Kidney tubule cell (primary cell): ENCODE results near the gene IQSEC3.
"Not testable (repeated sequence)": the region's sequence is repeated elsewhere in the genome, so short reads cannot be mapped to it uniquely, and the experiment has no call there.

Source experiments
- DNase-seq: peaks from one replicate; pipeline ENCODE4 v3.0.0-alpha.2; 2018; ENCODE audit warnings: low spot score

Gene IQSEC3

DNA sequence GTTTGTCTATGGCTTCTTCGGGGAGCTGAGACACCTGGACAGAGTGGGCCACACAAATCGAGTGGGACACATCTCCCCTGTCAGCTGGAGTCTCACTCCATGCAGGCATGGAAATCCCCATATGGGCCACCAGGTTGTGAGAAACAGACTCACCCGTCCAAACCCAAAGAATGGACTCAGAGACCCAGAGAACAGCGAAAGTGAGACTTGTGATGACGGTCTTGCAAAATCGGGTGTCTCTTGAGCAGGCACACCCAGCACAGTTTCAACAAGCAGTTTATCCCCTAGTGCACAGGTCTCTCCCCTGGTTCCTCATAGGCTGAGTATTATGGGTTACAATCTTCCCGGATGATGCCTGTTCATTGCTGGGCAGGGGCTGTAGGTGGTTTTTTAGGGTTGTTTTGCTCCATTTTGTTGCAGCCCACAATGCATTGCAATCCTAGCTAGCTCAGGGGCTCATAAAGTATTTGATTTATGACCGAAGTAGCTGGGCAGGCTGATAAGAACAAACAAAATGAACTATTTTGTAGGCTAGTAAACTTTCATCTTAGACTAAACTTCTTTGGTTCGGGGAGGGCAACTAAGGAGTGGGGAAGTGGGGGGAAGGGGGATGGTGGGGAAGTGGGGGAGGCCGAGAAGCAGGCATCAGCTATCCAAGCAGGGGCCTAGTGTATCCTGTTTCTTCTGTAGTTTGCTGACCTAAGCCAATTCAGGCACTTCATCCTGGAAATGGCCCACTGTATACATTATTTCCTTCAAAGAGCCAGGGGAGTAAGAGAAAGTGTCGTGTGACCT is 45.3 kb downstream of the IQSEC3 start:
- DNase-seq: no peak

- DNase-seq: peak; percentile 47
Observed at GRCh38 chr12:113347-113746, 46.8 kb downstream of the IQSEC3 start.

DNA sequence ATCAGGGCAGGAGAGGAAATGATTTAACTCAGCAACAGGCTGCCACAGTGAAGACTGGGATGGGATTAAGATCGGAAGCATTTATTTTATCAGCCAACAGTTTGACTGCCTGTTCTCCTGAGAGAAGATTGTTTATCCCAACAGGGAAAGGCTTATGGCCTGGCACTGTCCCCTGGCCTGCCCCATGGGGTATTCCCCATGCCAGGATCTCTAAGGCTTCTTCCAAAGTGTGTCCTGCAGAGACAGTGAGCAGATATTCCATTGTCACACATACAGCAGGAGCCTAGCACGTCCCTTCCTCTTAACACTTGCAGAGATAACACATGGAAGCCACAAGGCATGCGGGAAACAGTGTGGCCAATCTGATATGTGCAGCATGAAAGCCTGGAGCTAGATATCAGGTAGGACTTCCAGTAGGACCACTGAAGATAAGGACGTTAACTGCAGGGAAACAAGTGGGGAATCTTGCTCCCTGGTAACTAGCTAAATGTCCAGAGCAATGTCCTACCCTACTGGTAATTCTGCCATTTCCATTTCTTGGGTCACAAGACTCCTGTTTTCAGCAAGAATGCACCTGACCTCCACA is 48.2 kb downstream of the IQSEC3 start:
- DNase-seq: no peak

DNA sequence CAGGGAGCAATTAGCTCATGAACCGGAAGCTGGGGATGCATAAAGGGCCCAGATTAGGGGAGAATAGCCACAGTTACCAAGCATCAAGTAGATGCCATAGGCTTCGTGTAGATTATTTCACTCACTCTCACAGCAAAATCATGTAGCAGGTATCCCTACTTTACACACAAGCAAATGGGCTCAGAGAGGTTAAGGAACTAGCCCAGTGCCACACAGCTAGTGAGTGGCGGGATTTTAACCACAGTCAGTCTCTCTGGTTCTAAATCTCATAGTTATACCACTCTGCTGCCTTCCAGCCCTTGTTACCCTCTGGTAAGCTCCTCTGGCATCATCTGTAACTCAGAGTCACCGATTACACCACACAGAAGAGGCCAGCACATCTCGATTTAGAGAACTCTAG is 49.0 kb downstream of the IQSEC3 start:
- DNase-seq: no peak

DNA sequence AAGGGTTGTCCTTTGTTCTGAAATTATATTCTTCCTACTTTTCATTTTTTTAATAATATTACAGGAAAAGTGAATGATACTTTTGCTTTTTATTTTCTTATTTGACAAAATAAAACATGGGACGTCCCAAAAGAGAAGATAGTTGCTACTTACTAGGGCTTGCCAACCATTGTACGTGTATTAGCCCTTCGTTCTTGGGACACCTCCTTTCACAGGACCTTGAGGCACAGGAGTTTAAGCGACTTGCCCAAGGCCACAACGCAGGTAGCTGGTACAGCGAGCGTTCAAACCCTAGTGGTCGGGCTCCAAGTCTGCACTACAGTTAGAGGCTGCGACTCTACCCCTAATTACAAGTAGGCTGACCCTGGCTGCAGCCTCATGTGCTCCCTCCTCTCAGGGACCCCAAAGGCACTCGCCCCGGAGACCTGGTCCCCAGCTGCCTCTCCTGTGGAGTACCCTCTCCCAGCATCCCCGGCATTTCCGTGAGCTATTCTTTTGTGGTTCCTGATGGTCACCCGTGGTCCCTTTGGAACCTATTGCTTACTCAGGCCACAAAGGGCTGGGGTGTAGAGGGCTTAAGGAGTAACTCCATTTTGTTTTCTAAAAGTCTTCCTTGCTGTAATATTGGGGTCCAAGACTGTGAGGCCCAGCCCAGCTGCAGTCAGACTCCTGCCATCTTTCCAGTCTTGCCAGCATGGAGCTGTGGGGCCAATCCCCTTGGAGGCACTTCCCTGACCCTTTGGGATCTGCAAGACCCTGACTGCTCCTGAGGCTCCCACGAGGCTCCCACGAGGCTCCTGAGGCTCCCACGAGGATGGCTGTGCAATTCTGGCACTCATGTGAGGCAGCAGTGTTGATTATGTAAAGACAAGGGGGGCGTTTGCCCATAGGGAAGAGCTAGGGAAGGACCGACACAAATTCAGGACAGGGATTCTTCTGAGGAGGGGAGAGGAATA is 49.7 kb downstream of the IQSEC3 start:
- no peak for DNase-seq

GRCh38 chr12:117311-117710 is 50.7 kb downstream of the IQSEC3 start:
- no peak for DNase-seq

DNA sequence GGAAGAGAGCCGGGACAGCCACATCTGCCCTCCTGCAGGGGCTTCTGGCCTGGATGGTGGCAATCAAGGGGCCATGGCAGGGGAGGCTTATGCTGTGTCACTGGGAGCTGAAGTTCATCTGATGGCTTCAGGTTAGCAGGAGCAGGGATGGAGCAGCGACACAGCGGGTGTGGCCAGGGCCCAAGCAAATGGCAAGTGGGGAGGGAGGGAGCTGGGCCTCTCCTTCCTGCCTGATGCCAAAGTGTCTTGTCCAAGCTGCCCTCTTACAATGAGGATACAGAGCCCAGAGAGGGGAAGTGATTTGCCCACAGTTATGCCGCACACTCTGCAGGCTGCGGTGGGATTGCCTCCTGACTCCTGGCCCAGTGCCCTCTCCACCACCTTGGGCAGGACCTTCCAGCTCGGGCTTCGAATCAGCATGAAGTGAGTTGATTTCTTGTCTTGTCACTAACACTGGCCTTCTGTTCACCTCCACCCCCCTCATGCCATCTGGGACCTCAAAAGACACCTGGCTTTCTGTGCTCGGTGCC is 51.3 kb downstream of the IQSEC3 start:
- DNase-seq: no peak

DNA sequence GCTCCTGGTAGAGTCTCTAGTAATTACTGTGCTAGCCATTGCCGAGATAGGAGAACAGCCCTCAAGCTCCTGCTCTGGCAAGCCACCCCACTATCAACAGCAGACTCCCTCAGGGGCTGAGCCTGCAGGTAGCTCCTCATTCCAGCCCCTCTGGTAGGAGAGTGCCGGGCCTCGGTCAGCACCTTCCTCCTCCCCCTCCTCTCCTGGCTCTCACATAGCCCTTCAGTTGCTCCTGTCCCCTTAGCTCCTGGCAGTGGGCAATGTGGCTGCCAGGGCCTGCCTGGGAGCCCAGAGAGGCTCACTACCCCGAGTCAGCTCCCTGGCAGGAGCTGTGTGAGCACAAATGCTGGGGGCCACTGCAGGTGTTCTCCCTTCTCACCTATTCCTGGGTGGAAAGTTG is 52.0 kb downstream of the IQSEC3 start:
- DNase-seq: no peak

GRCh38 chr12:120951-121350 is 54.4 kb downstream of the IQSEC3 start:
- no peak for DNase-seq

- no peak for DNase-seq
Observed at GRCh38 chr12:121647-122046, 55.1 kb downstream of the IQSEC3 start.

DNA sequence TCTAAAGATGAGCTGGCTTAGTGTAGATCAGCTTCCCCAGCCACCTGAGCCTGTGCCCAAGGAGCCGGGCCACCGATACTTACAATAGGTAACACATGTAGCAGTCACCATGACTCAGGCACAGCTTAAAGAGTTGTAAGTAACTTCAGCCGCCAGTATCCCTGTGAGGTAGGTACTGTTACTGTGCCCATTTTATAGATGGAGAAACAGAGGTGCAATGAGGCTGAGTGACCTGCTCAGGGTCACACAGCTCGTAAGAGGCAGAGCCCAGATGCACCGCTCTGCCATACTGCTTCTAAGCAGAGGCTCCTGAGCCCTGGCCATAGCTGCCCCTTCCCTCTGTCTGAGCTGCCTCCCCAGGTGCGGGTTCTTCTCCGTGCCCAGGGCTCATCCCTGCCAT is 58.5 kb downstream of the IQSEC3 start:
- DNase-seq: no peak

GRCh38 chr12:125566-125965 is 59.0 kb downstream of the IQSEC3 start:
- no peak for DNase-seq

GRCh38 chr12:128079-128478 is 61.5 kb downstream of the IQSEC3 start:
- no peak for DNase-seq

- no peak for DNase-seq
Observed at GRCh38 chr12:129001-129400, 62.4 kb downstream of the IQSEC3 start.

DNA sequence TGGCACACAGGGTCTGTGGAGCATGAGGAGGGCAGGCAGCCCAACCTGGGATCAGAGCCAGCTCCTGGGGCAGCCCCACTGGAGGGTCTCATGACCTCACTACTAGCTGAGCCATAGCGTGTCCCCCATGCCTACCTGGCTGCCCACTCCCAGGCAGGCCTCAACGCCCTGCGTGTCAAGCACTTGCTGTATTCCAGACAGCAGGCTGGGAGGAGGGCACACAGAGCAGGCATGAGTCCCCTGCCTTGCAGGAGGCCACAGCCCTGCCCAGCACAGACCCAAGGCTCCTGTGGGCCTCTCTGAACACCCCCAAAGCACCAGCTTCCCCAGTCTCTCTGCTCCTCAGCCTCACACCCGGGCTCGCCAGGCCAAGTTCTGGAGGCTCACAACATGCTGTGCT is 64.0 kb downstream of the IQSEC3 start:
- no peak for DNase-seq

- DNase-seq: no peak
Observed at GRCh38 chr12:131008-131407, 64.4 kb downstream of the IQSEC3 start.

GRCh38 chr12:131732-132495 is 65.3 kb downstream of the IQSEC3 start:
- DNase-seq: peak; percentile 61

- DNase-seq: not testable (repeated sequence)
Observed at GRCh38 chr12:133616-134232, 67.2 kb downstream of the IQSEC3 start.

GRCh38 chr12:135138-135537 is 68.6 kb downstream of the IQSEC3 start:
- DNase-seq: no peak

GRCh38 chr12:138171-138897 is 71.8 kb downstream of the IQSEC3 start:
- no peak for DNase-seq
